WTC11 (cell line): Measurements from ENCODE around the gene SUZ12. TPM values are rescaled to one million over a fixed set of nuclear protein-coding genes. Genes with fewer than 3 reads are reported as not detected.

Experiments
- ATAC-seq: fragments of 200-7000 bp; cut with Tn5 transposase; 2 replicates; pipeline ENCODE4 v1.10.0; 2021; ENCODE audit warnings: mild to moderate bottlenecking, moderate library complexity
- CTCF ChIA-PET: fragments of 300-600 bp; sonication (Branson Sonifier 250); formaldehyde crosslinking; loops from one replicate; lab custom pipeline; 2021; ENCODE audit warnings: antibody characterized with exemption; lab: Charles Lee
- POLR2A ChIA-PET: fragments of 350-600 bp; sonication (Branson Sonifier 250); formaldehyde crosslinking; loops from one replicate; lab custom pipeline; 2021; ENCODE audit warnings: antibody characterized with exemption; lab: Charles Lee
- DNase-seq: peaks from one replicate; pipeline ENCODE4 v3.0.0; 2021; ENCODE audit warnings: low spot score
- H3K27ac Mint-ChIP-seq: 2 replicates; pipeline ENCODE4 v1.8.0; 2021; ENCODE audit warnings: mixed read lengths
- H3K27me3 Mint-ChIP-seq: 2 replicates; pipeline ENCODE4 v1.8.0; 2021; ENCODE audit warnings: low read depth, mild to moderate bottlenecking, moderate library complexity, mixed read lengths
- H3K36me3 Mint-ChIP-seq: 2 replicates; pipeline ENCODE4 v1.8.0; 2021; ENCODE audit warnings: mixed read lengths
- H3K4me1 Mint-ChIP-seq: 2 replicates; pipeline ENCODE4 v1.8.0; 2022; ENCODE audit warnings: mixed read lengths
- H3K4me3 Mint-ChIP-seq: 2 replicates; pipeline ENCODE4 v1.8.0; 2021; ENCODE audit warnings: mild to moderate bottlenecking, moderate library complexity, mixed read lengths
- H3K9me3 Mint-ChIP-seq: 2 replicates; pipeline ENCODE4 v1.8.0; 2021; ENCODE audit warnings: mixed read lengths
- CREM ChIP-seq: sonication (generic); formaldehyde crosslinking; IDR thresholded peaks from 2 replicates; pipeline ENCODE4 v1.8.1; 2022; ENCODE audit warnings: mild to moderate bottlenecking, missing genetic modification reagents, moderate library complexity
- HMGA2 ChIP-seq: fragments of 250-450 bp; sonication (Bioruptor Pico); IDR thresholded peaks from 2 replicates; pipeline ENCODE4 v1.4.0; 2021; ENCODE audit warnings: mild to moderate bottlenecking, moderate library complexity
- NFE2L1 ChIP-seq: sonication (generic); formaldehyde crosslinking; IDR thresholded peaks from 2 replicates; pipeline ENCODE4 v1.8.1; 2023; ENCODE audit warnings: missing genetic modification reagents
- NR2C2 ChIP-seq: sonication (generic); formaldehyde crosslinking; IDR thresholded peaks from 2 replicates; pipeline ENCODE4 v1.8.0; 2022; ENCODE audit warnings: mild to moderate bottlenecking, missing genetic modification reagents
- PRRX2 ChIP-seq: fragments of 250-450 bp; sonication (Bioruptor Pico); IDR thresholded peaks from 2 replicates; pipeline ENCODE4 v1.8.0; 2021; ENCODE audit warnings: mild to moderate bottlenecking
- RELA ChIP-seq: sonication (generic); formaldehyde crosslinking; IDR thresholded peaks from 2 replicates; pipeline ENCODE4 v1.8.1; 2022; ENCODE audit warnings: missing genetic modification reagents, mild to moderate bottlenecking, borderline replicate concordance
- ZNF317 ChIP-seq: sonication (generic); formaldehyde crosslinking; IDR thresholded peaks from 2 replicates; pipeline ENCODE4 v1.8.1; 2023; ENCODE audit warnings: low read depth, mild to moderate bottlenecking, moderate library complexity, missing genetic modification reagents, borderline replicate concordance
- total RNA-seq: library from RNA; stranded (reverse); gene quantifications from 3 replicates; pipeline ENCODE4 v1.2.3, GENCODE V29; 2021
- TF ChIP-seq, protein P1 (sequence below): sonication (generic); formaldehyde crosslinking; IDR thresholded peaks from 2 replicates; pipeline ENCODE4 v1.8.1; 2022; ENCODE audit warnings: mild to moderate bottlenecking, missing genetic modification reagents, moderate library complexity, borderline replicate concordance
- TF ChIP-seq, protein P2 (sequence below): fragments of 250-450 bp; sonication (Bioruptor Pico); IDR thresholded peaks from 2 replicates; pipeline ENCODE4 v1.9.0; 2021; ENCODE audit warnings: mild to moderate bottlenecking
- TF ChIP-seq, protein P3 (sequence below): sonication (generic); formaldehyde crosslinking; IDR thresholded peaks from 2 replicates; pipeline ENCODE4 v1.8.0; 2023; ENCODE audit warnings: missing genetic modification reagents, mild to moderate bottlenecking, borderline replicate concordance
- TF ChIP-seq, protein P4 (sequence below): fragments of 250-450 bp; sonication (Bioruptor Pico); IDR thresholded peaks from 2 replicates; pipeline ENCODE4 v1.9.0; 2021; ENCODE audit warnings: mild to moderate bottlenecking, borderline replicate concordance
- TF ChIP-seq, protein P5 (sequence below): sonication (generic); formaldehyde crosslinking; IDR thresholded peaks from 2 replicates; pipeline ENCODE4 v1.8.0; 2022; ENCODE audit warnings: mild to moderate bottlenecking, missing genetic modification reagents
- TF ChIP-seq, protein P6 (sequence below): sonication (generic); formaldehyde crosslinking; IDR thresholded peaks from 2 replicates; pipeline ENCODE4 v1.8.1; 2023; ENCODE audit warnings: mild to moderate bottlenecking, missing genetic modification reagents, moderate library complexity
- TF ChIP-seq, protein P7 (sequence below): sonication (generic); formaldehyde crosslinking; IDR thresholded peaks from 2 replicates; pipeline ENCODE4 v1.8.1; 2023; ENCODE audit warnings: mild to moderate bottlenecking, moderate library complexity, missing genetic modification reagents
- TF ChIP-seq, protein P8 (sequence below): fragments of 200-600 bp; IDR thresholded peaks from 2 replicates; pipeline ENCODE4 v1.8.0; 2022; ENCODE audit warnings: antibody characterized with exemption

Gene SUZ12
- total RNA-seq, 1 experiment from 2014 or later = 28.4 TPM

DNA sequence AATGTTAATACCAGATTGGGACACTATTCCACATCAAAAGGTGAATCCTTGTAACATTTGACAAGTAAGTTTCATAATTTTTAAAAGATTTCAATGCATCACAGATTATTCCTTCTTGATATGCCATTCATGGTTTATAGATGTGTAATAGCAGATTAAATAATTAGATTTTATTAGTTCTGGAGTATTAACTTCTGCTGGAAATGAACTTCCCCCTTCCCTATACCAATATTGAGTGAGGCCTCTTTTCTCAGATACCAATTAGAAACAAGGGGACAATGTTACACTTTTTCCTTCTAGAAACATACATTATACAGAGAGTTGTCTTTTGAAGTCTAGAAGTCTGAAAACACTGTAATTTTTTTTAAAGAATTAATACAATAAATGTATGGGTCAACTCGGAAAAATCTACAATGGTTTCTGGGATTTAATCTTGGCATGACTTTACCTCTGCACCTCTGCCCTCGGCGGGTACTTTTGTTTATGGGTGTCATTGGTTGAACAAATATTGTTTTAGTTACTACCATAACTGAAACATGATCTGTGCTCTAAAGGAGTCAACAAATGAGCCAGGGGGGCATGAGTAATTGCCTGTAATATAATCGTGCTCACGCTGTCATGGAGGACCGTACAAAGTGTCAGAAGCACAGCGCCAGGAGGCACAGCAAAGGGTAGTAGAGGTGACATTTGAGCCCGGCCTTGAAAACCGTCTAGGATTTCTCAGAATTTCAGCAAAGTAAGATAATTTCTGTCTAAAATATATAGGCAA is 78.6 kb downstream of the SUZ12 start:
- Mint-ChIP-seq H3K4me3 (no peak overlapping the region), H3K27ac (no peak overlapping the region), H3K36me3 (peaks cover 11% of the 10 kb centered on the region), H3K9me3 (no peaks in the 10 kb centered on the region), H3K27me3 (no peaks in the 10 kb centered on the region), H3K4me1 (peaks cover 14% of the 10 kb centered on the region)
- TF ChIP-seq, protein P1, sequence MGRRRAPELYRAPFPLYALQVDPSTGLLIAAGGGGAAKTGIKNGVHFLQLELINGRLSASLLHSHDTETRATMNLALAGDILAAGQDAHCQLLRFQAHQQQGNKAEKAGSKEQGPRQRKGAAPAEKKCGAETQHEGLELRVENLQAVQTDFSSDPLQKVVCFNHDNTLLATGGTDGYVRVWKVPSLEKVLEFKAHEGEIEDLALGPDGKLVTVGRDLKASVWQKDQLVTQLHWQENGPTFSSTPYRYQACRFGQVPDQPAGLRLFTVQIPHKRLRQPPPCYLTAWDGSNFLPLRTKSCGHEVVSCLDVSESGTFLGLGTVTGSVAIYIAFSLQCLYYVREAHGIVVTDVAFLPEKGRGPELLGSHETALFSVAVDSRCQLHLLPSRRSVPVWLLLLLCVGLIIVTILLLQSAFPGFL (CRISPR knock-in tag) = no peak
- TF ChIP-seq, protein P2, sequence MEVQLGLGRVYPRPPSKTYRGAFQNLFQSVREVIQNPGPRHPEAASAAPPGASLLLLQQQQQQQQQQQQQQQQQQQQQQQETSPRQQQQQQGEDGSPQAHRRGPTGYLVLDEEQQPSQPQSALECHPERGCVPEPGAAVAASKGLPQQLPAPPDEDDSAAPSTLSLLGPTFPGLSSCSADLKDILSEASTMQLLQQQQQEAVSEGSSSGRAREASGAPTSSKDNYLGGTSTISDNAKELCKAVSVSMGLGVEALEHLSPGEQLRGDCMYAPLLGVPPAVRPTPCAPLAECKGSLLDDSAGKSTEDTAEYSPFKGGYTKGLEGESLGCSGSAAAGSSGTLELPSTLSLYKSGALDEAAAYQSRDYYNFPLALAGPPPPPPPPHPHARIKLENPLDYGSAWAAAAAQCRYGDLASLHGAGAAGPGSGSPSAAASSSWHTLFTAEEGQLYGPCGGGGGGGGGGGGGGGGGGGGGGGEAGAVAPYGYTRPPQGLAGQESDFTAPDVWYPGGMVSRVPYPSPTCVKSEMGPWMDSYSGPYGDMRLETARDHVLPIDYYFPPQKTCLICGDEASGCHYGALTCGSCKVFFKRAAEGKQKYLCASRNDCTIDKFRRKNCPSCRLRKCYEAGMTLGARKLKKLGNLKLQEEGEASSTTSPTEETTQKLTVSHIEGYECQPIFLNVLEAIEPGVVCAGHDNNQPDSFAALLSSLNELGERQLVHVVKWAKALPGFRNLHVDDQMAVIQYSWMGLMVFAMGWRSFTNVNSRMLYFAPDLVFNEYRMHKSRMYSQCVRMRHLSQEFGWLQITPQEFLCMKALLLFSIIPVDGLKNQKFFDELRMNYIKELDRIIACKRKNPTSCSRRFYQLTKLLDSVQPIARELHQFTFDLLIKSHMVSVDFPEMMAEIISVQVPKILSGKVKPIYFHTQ = no peak
- TF ChIP-seq HMGA2 (CRISPR knock-in tag) = no peak
- TF ChIP-seq, protein P3, sequence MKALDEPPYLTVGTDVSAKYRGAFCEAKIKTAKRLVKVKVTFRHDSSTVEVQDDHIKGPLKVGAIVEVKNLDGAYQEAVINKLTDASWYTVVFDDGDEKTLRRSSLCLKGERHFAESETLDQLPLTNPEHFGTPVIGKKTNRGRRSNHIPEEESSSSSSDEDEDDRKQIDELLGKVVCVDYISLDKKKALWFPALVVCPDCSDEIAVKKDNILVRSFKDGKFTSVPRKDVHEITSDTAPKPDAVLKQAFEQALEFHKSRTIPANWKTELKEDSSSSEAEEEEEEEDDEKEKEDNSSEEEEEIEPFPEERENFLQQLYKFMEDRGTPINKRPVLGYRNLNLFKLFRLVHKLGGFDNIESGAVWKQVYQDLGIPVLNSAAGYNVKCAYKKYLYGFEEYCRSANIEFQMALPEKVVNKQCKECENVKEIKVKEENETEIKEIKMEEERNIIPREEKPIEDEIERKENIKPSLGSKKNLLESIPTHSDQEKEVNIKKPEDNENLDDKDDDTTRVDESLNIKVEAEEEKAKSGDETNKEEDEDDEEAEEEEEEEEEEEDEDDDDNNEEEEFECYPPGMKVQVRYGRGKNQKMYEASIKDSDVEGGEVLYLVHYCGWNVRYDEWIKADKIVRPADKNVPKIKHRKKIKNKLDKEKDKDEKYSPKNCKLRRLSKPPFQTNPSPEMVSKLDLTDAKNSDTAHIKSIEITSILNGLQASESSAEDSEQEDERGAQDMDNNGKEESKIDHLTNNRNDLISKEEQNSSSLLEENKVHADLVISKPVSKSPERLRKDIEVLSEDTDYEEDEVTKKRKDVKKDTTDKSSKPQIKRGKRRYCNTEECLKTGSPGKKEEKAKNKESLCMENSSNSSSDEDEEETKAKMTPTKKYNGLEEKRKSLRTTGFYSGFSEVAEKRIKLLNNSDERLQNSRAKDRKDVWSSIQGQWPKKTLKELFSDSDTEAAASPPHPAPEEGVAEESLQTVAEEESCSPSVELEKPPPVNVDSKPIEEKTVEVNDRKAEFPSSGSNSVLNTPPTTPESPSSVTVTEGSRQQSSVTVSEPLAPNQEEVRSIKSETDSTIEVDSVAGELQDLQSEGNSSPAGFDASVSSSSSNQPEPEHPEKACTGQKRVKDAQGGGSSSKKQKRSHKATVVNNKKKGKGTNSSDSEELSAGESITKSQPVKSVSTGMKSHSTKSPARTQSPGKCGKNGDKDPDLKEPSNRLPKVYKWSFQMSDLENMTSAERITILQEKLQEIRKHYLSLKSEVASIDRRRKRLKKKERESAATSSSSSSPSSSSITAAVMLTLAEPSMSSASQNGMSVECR (CRISPR knock-in tag) = no peak
- TF ChIP-seq RELA = no peak
- TF ChIP-seq ZNF317 (CRISPR knock-in tag) = no peak
- no peak for TF ChIP-seq NFE2L1 (CRISPR knock-in tag)
- TF ChIP-seq, protein P4, sequence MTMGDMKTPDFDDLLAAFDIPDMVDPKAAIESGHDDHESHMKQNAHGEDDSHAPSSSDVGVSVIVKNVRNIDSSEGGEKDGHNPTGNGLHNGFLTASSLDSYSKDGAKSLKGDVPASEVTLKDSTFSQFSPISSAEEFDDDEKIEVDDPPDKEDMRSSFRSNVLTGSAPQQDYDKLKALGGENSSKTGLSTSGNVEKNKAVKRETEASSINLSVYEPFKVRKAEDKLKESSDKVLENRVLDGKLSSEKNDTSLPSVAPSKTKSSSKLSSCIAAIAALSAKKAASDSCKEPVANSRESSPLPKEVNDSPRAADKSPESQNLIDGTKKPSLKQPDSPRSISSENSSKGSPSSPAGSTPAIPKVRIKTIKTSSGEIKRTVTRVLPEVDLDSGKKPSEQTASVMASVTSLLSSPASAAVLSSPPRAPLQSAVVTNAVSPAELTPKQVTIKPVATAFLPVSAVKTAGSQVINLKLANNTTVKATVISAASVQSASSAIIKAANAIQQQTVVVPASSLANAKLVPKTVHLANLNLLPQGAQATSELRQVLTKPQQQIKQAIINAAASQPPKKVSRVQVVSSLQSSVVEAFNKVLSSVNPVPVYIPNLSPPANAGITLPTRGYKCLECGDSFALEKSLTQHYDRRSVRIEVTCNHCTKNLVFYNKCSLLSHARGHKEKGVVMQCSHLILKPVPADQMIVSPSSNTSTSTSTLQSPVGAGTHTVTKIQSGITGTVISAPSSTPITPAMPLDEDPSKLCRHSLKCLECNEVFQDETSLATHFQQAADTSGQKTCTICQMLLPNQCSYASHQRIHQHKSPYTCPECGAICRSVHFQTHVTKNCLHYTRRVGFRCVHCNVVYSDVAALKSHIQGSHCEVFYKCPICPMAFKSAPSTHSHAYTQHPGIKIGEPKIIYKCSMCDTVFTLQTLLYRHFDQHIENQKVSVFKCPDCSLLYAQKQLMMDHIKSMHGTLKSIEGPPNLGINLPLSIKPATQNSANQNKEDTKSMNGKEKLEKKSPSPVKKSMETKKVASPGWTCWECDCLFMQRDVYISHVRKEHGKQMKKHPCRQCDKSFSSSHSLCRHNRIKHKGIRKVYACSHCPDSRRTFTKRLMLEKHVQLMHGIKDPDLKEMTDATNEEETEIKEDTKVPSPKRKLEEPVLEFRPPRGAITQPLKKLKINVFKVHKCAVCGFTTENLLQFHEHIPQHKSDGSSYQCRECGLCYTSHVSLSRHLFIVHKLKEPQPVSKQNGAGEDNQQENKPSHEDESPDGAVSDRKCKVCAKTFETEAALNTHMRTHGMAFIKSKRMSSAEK = no peak
- TF ChIP-seq PRRX2 = no peak
- TF ChIP-seq, protein P5, sequence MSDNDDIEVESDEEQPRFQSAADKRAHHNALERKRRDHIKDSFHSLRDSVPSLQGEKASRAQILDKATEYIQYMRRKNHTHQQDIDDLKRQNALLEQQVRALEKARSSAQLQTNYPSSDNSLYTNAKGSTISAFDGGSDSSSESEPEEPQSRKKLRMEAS (CRISPR knock-in tag) = no peak
- TF ChIP-seq, protein P6, sequence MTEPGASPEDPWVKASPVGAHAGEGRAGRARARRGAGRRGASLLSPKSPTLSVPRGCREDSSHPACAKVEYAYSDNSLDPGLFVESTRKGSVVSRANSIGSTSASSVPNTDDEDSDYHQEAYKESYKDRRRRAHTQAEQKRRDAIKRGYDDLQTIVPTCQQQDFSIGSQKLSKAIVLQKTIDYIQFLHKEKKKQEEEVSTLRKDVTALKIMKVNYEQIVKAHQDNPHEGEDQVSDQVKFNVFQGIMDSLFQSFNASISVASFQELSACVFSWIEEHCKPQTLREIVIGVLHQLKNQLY = no peak
- TF ChIP-seq, protein P7, sequence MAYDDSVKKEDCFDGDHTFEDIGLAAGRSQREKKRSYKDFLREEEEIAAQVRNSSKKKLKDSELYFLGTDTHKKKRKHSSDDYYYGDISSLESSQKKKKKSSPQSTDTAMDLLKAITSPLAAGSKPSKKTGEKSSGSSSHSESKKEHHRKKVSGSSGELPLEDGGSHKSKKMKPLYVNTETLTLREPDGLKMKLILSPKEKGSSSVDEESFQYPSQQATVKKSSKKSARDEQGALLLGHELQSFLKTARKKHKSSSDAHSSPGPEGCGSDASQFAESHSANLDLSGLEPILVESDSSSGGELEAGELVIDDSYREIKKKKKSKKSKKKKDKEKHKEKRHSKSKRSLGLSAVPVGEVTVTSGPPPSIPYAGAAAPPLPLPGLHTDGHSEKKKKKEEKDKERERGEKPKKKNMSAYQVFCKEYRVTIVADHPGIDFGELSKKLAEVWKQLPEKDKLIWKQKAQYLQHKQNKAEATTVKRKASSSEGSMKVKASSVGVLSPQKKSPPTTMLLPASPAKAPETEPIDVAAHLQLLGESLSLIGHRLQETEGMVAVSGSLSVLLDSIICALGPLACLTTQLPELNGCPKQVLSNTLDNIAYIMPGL (CRISPR knock-in tag) = no peak
- TF ChIP-seq, protein P8, sequence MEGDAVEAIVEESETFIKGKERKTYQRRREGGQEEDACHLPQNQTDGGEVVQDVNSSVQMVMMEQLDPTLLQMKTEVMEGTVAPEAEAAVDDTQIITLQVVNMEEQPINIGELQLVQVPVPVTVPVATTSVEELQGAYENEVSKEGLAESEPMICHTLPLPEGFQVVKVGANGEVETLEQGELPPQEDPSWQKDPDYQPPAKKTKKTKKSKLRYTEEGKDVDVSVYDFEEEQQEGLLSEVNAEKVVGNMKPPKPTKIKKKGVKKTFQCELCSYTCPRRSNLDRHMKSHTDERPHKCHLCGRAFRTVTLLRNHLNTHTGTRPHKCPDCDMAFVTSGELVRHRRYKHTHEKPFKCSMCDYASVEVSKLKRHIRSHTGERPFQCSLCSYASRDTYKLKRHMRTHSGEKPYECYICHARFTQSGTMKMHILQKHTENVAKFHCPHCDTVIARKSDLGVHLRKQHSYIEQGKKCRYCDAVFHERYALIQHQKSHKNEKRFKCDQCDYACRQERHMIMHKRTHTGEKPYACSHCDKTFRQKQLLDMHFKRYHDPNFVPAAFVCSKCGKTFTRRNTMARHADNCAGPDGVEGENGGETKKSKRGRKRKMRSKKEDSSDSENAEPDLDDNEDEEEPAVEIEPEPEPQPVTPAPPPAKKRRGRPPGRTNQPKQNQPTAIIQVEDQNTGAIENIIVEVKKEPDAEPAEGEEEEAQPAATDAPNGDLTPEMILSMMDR = no peak
- TF ChIP-seq CREM = no peak
- no peak for TF ChIP-seq NR2C2 (CRISPR knock-in tag)
- ATAC-seq (no peak), DNase-seq (no peak)
- CTCF ChIA-PET = no interaction called here
- POLR2A ChIA-PET = no interaction called here
